ENCODE results near the gene ARHGEF39. TPM values are rescaled to one million over a fixed set of nuclear protein-coding genes. Genes with fewer than 3 reads are reported as not detected.
"Not testable (repeated sequence)": the region's sequence is repeated elsewhere in the genome, so short reads cannot be mapped to it uniquely, and the experiment has no call there.

ARHGEF39 gene
- total RNA-seq, 1 experiment from 2014 or later, result 4.8 TPM

DNA sequence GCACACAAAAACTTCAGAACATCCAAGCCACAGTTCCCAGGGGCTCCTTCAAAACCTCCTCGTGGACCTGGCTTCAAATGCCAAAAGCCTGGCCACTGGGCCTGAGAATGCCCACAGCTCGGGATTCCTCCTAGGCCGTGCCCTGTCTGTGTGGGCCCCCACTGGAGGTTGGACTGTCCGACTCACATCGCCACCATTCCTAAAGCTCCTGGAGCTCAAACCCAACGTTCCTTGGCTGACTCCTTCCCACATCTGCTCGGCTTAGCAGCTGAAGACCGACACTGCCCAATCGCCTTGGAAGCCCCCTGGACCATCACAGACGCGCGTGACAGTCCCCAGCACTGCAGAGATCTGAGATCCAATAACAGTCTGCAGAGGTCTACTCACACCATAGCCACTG lies 21.9 kb downstream of the ARHGEF39 start:
- in situ Hi-C loops (cut with HindIII; ENCODE audit: low pct_unique_long_range_greater_than_20kb, low sequenced_read_pairs), result no loop called here
- DNase-seq (ENCODE audit: low read depth, low spot score), result no peak

GRCh38 chr9:35641478-35641877 lies 23.5 kb downstream of the ARHGEF39 start:
- in situ Hi-C loops (cut with HindIII; ENCODE audit: low pct_unique_long_range_greater_than_20kb, low sequenced_read_pairs); DNase-seq (ENCODE audit: low read depth, low spot score): not testable (repeated sequence)

- DNase-seq (ENCODE audit: low read depth, low spot score); in situ Hi-C loops (cut with HindIII; ENCODE audit: low pct_unique_long_range_greater_than_20kb, low sequenced_read_pairs): not testable (repeated sequence)
Measured at GRCh38 chr9:35640431-35640830, 24.6 kb downstream of the ARHGEF39 start.

- DNase-seq (ENCODE audit: low read depth, low spot score), result no peak
- in situ Hi-C loops (cut with HindIII; ENCODE audit: low pct_unique_long_range_greater_than_20kb, low sequenced_read_pairs), result no loop called here
Measured at GRCh38 chr9:35639631-35640030, 25.4 kb downstream of the ARHGEF39 start.

DNA sequence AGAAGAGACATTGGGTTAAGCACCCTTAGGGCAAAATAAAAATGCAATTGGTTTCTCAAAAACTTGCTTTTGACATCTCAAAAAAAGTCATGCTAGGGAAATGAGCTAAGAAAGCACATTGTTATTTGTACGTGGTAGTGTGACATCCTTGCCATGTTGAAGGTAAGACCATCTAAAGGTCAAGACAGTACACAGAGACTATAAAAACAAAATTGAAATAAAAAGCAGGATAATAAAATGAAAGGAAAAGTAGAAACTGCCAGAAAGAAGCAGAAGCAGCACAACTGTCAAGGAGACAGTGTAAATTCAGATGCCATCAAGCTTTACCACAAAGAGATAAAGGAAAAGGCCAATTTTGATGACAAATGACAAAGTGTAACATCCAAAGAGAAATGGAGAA lies 25.8 kb downstream of the ARHGEF39 start:
- in situ Hi-C loops (cut with HindIII; ENCODE audit: low pct_unique_long_range_greater_than_20kb, low sequenced_read_pairs); DNase-seq (ENCODE audit: low read depth, low spot score): not testable (repeated sequence)

GRCh38 chr9:35638751-35639150 lies 26.2 kb downstream of the ARHGEF39 start:
- DNase-seq (ENCODE audit: low read depth, low spot score); in situ Hi-C loops (cut with HindIII; ENCODE audit: low pct_unique_long_range_greater_than_20kb, low sequenced_read_pairs): not testable (repeated sequence)

- DNase-seq (ENCODE audit: low read depth, low spot score); in situ Hi-C loops (cut with HindIII; ENCODE audit: low pct_unique_long_range_greater_than_20kb, low sequenced_read_pairs): not testable (repeated sequence)
Measured at GRCh38 chr9:35637427-35637955, 27.5 kb downstream of the ARHGEF39 start.

DNA sequence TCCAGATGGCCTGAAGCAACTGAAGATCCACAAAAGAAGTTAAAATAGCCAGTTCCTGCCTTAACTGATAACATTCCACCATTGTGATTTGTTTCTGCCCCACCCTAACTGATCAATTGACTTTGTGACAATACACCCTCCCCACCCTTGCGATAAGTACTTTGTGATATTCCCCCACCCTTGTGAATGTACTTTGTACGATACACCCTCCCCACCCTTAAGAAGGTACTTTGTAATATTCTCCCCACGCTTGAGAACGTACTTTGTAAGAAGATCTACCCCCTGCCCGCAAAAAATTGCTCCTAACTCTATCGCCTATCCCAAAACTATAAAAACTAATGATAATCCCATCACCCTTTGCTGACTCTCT lies 28.1 kb downstream of the ARHGEF39 start:
- DNase-seq (ENCODE audit: low read depth, low spot score); in situ Hi-C loops (cut with HindIII; ENCODE audit: low pct_unique_long_range_greater_than_20kb, low sequenced_read_pairs): not testable (repeated sequence)

- DNase-seq (ENCODE audit: low read depth, low spot score), result no peak
- in situ Hi-C loops (cut with HindIII; ENCODE audit: low pct_unique_long_range_greater_than_20kb, low sequenced_read_pairs), result no loop called here
Measured at GRCh38 chr9:35636135-35636876, 28.7 kb downstream of the ARHGEF39 start.

GRCh38 chr9:35635730-35636129 lies 29.3 kb downstream of the ARHGEF39 start:
- DNase-seq (ENCODE audit: low read depth, low spot score), result no peak
- in situ Hi-C loops (cut with HindIII; ENCODE audit: low pct_unique_long_range_greater_than_20kb, low sequenced_read_pairs), result no loop called here

DNA sequence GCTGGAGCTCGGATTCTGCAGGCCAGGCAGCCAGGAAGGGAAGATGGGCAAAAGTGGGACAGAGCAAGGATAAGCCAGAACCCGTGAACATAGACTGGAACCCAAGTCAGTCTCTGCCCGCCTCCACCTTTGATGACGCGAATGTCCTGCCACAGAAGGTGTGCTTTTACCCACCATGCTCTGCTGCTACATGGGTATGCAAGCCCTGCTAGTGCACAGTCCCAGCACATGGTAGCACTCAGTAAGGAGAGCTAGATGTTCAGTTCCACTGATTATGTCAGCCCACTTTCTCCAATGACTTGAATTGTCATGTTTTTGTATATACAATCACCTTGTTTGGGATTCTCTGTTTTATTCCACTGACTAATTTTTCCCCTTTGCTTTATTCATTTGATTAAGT lies 35.4 kb downstream of the ARHGEF39 start:
- in situ Hi-C loops (cut with HindIII; ENCODE audit: low pct_unique_long_range_greater_than_20kb, low sequenced_read_pairs), result no loop called here
- no peak for DNase-seq (ENCODE audit: low read depth, low spot score)

- no peak for DNase-seq (ENCODE audit: low read depth, low spot score)
- in situ Hi-C loops (cut with HindIII; ENCODE audit: low pct_unique_long_range_greater_than_20kb, low sequenced_read_pairs), result no loop called here
Measured at GRCh38 chr9:35628389-35628991, 36.5 kb downstream of the ARHGEF39 start.

DNA sequence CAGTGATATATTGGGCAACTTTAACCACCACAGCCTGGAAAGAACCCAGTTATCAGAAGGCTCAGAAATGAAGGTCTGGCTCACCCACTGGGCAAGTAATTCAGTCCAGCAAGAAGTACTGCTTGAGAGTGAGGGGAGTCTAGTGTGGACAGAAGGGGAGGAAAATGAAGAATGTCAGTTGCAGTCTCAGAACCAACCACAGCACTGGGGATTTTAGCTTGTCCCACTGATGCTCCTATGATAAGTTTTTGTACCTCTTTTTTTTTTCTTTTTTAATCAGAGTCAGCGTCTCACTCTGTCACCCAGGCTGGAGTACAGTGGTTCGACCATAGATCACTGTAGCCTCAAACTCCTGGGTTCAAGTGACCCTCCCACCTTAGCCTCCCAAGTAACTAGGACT lies 37.4 kb downstream of the ARHGEF39 start:
- no peak for DNase-seq (ENCODE audit: low read depth, low spot score)
- in situ Hi-C loops (cut with HindIII; ENCODE audit: low pct_unique_long_range_greater_than_20kb, low sequenced_read_pairs), result no loop called here

GRCh38 chr9:35619800-35620158 lies 45.2 kb downstream of the ARHGEF39 start:
- no peak for DNase-seq (ENCODE audit: low read depth, low spot score)
- in situ Hi-C loops (cut with HindIII; ENCODE audit: low pct_unique_long_range_greater_than_20kb, low sequenced_read_pairs), result no loop called here

- no peak for DNase-seq (ENCODE audit: low read depth, low spot score)
- in situ Hi-C loops (cut with HindIII; ENCODE audit: low pct_unique_long_range_greater_than_20kb, low sequenced_read_pairs), result no loop called here
Measured at GRCh38 chr9:35618854-35619799, 45.9 kb downstream of the ARHGEF39 start.

- in situ Hi-C loops (cut with HindIII; ENCODE audit: low pct_unique_long_range_greater_than_20kb, low sequenced_read_pairs), result no loop called here
- DNase-seq (ENCODE audit: low read depth, low spot score), result no peak
Measured at GRCh38 chr9:35618325-35618727, 46.7 kb downstream of the ARHGEF39 start, which contains the start of gene CD72. CD72 (minus strand) TSS chr9:35618413; CDS start chr9:35618303, 110 bp downstream.

DNA sequence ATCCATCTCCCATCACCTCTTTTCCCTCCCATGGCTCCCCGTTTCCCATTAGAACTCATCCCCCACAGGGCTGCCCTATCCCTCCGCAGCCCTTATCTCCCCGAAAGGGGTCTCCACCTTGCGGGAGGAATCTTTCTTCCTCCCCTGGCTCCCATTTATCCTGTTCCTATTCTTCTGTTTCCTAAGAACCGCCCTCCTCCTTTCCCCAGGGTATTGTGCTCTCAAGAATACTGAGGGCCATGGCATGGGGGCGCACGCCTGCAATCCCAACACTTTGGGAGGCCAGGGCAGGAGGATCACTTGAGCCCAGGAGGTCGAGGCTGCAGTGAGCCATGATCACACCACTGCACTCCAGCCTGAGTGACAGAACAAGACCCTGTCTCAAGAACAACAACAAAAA lies 47.4 kb downstream of the ARHGEF39 start:
- in situ Hi-C loops (cut with HindIII; ENCODE audit: low pct_unique_long_range_greater_than_20kb, low sequenced_read_pairs), result no loop called here
- DNase-seq (ENCODE audit: low read depth, low spot score), result no peak

Data from SK-MEL-5 (cell line).